GM19467 (cell line): ENCODE measurements around the gene SIMC1.
A peak's percentile ranks its signal among the peaks of the same experiment; 100 is the strongest.

Experiments
- ATAC-seq: cut with Tn5 transposase; IDR thresholded peaks from one replicate; pipeline ENCODE4 v1.9.1; 2021; ENCODE audit warnings: mild to moderate bottlenecking, moderate library complexity; ENCODE audit not compliant: unreplicated experiment

SIMC1 gene

GRCh38 chr5:176361437-176362232 lies 123.4 kb downstream of the SIMC1 start, which contains the start of gene KIAA1191:
Gene KIAA1191 (minus strand): TSS chr5:176361764. CDS start chr5:176359508, 2,256 bp downstream.
- peak; percentile 91 for ATAC-seq

- ATAC-seq: no peak
Observed at GRCh38 chr5:176362233-176362490, 123.9 kb downstream of the SIMC1 start.

GRCh38 chr5:176364765-176365350 lies 126.6 kb downstream of the SIMC1 start:
- ATAC-seq: no peak

- no peak for ATAC-seq
Observed at GRCh38 chr5:176365351-176366231, 127.4 kb downstream of the SIMC1 start, which contains the start of gene ARL10. Gene ARL10 (plus strand): TSS chr5:176365487. CDS start chr5:176365564, 77 bp downstream.

DNA sequence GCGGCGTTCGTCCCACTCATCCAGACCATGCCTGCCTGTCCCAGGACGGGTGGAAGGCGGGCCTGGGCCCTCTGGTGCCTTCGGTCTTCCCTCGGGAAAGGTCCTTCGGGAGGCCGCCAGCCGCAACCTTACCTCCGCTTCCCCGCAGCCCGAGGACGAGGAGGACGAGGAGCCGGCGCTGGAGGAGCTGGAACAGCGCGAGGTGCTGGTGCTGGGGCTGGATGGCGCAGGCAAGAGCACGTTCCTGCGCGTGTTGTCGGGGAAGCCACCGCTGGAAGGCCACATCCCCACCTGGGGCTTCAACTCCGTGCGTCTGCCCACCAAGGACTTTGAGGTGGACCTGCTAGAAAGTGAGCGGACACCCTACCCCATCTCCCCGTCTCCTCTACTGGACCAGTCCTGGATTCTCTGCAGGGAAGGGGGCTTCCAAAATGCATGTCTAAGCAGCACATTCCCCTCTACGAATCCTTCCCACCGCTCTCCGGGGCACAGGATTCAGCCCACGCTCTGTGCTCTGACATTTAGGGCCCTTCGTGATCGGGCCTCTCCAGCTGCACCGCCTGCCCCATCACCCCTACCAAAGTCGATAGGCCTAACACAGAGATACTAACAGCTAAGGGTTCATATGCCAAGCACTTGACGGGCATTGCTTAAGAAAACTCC lies 128.1 kb downstream of the SIMC1 start:
- ATAC-seq: no peak

DNA sequence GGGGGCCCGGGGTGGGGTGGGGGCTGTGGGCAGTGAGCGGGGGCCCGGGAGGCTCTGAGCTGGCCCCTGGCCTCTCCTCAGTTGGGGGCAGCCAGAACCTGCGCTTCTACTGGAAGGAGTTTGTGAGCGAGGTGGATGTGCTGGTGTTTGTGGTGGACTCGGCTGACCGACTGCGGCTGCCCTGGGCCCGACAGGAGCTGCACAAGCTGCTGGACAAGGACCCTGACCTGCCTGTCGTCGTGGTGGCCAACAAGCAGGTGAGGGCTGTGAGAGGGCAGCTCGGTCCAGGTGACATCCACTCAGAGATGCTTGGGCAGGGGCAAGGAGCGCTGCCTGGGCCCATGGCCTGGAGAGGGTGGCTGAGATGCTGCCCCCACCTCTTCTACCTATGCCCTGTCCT lies 130.5 kb downstream of the SIMC1 start:
- ATAC-seq: no peak

GRCh38 chr5:176369934-176370711 lies 131.9 kb downstream of the SIMC1 start:
- ATAC-seq: no peak

- ATAC-seq: no peak
Observed at GRCh38 chr5:176371621-176372539, 133.7 kb downstream of the SIMC1 start.

DNA sequence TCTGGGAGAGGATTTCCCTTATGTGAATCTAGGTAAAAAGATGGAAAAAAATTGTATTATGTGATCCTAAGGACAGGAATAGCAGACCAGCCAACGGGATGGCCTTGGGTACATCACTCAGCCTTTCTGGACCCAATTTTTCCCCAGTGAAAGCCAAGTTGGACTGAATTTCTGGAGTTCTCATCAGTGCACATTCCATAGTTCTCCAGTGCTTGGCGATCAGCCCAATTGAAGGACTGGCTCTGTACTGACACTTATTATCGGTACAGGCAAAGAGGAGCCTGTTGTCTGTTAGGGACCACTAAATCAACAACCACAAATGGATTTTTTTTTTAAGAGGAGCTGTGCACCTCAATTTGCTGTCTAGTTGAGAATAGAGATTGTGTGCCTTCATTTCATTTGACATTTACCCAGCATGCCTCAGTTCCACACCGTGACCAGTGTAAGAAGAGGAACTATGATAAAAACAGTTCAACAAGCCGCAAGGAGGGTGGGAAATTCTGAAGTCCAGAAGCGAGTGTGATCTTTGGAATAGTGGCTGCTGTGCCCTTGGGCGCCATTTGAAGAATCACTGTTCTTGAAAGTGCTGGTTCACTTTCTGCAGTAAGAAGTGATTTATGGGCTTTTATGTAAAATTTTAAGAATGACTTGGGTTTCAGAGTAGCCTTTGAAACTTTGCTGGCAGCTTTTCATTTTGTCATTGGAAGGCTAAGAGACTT lies 135.0 kb downstream of the SIMC1 start:
- ATAC-seq: no peak

- no peak for ATAC-seq
Observed at GRCh38 chr5:176379881-176380280, 141.7 kb downstream of the SIMC1 start.

DNA sequence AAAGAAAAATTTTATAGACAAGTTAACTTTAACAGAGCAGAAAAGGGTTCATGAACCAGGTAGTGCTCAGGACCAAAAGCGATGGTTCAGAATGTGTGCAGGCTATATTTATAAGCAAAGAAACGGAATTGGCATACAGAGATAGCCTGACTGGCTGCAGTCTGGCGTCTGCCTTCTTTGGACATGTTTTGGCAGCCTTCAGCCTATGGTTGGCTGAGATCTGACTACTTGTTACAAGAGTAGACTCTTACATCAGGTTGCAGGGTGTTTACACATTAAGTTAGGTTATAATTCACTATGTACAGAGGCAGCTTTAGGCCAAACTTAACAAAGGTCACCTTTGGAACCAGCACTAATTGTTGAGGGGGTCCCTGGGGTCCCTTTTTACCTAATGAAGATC lies 143.2 kb downstream of the SIMC1 start:
- ATAC-seq: no peak

- ATAC-seq: no peak
Observed at GRCh38 chr5:176381979-176382378, 143.8 kb downstream of the SIMC1 start.

DNA sequence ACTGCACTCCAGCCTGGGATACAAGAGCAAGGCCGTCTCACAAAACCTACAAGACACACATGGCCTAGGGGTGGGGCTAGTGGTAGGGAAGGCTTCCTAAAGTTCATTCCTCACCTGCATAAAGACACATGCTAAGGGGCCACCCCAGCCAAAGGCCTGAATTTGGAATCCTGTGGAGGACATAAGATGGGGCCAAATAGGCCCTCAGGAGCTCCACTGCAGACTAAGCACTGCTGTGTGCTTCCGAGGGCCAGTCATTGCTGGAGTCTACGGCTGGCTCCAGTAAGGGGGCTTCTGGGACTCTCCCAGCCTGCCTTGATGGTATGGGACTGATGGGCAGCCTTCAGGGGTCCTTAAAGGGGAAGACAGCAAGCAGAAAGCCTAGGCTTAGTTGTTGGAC lies 144.5 kb downstream of the SIMC1 start:
- no peak for ATAC-seq

DNA sequence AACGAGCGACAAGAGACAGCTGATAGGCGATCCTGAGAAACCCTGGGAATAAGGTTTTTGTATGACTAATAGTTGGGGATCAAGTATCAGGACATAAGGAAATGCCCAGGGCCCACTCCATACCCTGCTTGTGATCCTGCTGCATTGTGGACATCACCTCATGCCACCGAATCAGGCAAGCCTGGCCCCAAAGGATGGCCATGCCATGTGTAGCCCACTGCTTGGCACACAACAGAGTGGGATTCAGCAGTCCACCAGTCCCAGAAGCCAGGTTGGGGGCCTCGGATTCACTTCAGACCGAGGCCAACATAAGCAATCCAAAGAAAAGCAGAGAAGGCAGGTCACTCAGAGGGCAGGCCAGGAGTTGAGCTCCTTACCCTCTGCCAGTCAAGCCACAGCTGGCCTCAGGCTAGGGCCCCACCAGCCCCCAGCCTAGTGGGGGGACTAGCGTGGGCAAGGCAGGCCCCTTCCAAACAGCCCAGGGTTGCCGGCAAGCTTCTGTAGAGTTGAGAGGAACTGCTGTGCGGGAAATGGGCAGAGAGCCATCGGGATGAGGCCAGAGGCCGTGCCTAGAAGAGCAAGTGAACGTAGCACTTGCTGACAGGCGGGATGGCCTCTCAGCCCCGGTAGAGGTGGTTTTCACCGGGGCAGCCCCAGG lies 145.2 kb downstream of the SIMC1 start:
- no peak for ATAC-seq

- ATAC-seq: no peak
Observed at GRCh38 chr5:176383961-176384360, 145.7 kb downstream of the SIMC1 start.

- no peak for ATAC-seq
Observed at GRCh38 chr5:176384366-176384930, 146.2 kb downstream of the SIMC1 start.

GRCh38 chr5:176384991-176385390 lies 146.8 kb downstream of the SIMC1 start:
- no peak for ATAC-seq

DNA sequence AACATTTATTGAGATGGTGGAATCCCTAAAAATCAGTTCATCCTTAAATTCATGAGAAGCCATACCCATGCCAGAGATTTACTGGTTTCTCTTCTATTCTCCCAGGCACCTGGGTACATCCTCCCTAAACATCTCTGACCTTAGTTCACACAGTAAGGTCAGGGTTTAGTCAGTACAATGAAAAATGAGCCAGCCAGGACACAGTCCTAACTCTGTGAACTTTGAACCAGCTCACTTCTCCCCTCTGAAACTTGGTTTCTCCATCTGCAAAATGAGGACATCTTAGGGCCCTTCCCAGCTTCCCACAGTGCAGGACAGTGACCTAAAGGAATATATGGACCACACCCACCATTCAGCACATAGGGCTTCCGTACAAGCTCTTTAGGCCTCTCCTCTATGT lies 148.3 kb downstream of the SIMC1 start:
- ATAC-seq: no peak
